HL-60 (cell line): ENCODE measurements around the gene COQ8B.

Experiments used
- DNase-seq, 2 experiments: peaks; one replicate each; pipeline ENCODE4 v3.0.0-alpha.2; 2010 to 2020; ENCODE audit warnings: low read depth in 1 of 2, low spot score in 1 of 2
- H3K27ac ChIP-seq: fragments of 250-450 bp; sonication (Bioruptor Pico); replicated peaks from 2 replicates; pipeline ENCODE4 v1.5.1; 2020; ENCODE audit warnings: mild to moderate bottlenecking, moderate library complexity
- H3K27me3 ChIP-seq: fragments of 250-450 bp; sonication (Bioruptor Pico); 2 replicates; pipeline ENCODE4 v1.5.1; 2021; ENCODE audit warnings: mild to moderate bottlenecking, moderate library complexity; ENCODE audit not compliant: insufficient read depth, poor library complexity, severe bottlenecking
- H3K4me3 ChIP-seq: replicated peaks from 2 replicates; pipeline ENCODE4 v1.5.1; 2011; ENCODE audit warnings: mild to moderate bottlenecking, control low read depth, low read length; ENCODE audit not compliant: insufficient read depth
- CTCF ChIP-seq: IDR thresholded peaks from one replicate; pipeline ENCODE4 v1.5.1; 2011; ENCODE audit warnings: low read length, control low read depth, inconsistent platforms; ENCODE audit not compliant: insufficient read depth
- GABPA ChIP-seq: IDR thresholded peaks from 2 replicates; pipeline ENCODE4 v1.6.1; 2012; ENCODE audit warnings: low read depth
- POLR2AphosphoS5 ChIP-seq: IDR thresholded peaks from 2 replicates; pipeline ENCODE4 v1.6.1; 2012; ENCODE audit warnings: low read depth
- SPI1 ChIP-seq: IDR thresholded peaks from 2 replicates; pipeline ENCODE4 v1.6.1; 2012; ENCODE audit warnings: low read depth, mild to moderate bottlenecking, borderline replicate concordance
- TF ChIP-seq, protein P1 (sequence below): IDR thresholded peaks from 2 replicates; pipeline ENCODE4 v1.6.1; 2012; ENCODE audit warnings: low read depth; ENCODE audit not compliant: insufficient replicate concordance

The COQ8B gene

GRCh38 chr19:40662925-40663694, 53.6 kb downstream of the COQ8B start:
- peak; percentile 80 to 82 for DNase-seq
- Histone ChIP-seq H3K4me3 (peak overlapping the region; percentile 68), H3K27ac (peak overlapping the region; percentile 71), H3K27me3 (no peaks in the 10 kb centered on the region)
- TF ChIP-seq GABPA: no peak
- TF ChIP-seq SPI1: no peak
- TF ChIP-seq, protein P1, sequence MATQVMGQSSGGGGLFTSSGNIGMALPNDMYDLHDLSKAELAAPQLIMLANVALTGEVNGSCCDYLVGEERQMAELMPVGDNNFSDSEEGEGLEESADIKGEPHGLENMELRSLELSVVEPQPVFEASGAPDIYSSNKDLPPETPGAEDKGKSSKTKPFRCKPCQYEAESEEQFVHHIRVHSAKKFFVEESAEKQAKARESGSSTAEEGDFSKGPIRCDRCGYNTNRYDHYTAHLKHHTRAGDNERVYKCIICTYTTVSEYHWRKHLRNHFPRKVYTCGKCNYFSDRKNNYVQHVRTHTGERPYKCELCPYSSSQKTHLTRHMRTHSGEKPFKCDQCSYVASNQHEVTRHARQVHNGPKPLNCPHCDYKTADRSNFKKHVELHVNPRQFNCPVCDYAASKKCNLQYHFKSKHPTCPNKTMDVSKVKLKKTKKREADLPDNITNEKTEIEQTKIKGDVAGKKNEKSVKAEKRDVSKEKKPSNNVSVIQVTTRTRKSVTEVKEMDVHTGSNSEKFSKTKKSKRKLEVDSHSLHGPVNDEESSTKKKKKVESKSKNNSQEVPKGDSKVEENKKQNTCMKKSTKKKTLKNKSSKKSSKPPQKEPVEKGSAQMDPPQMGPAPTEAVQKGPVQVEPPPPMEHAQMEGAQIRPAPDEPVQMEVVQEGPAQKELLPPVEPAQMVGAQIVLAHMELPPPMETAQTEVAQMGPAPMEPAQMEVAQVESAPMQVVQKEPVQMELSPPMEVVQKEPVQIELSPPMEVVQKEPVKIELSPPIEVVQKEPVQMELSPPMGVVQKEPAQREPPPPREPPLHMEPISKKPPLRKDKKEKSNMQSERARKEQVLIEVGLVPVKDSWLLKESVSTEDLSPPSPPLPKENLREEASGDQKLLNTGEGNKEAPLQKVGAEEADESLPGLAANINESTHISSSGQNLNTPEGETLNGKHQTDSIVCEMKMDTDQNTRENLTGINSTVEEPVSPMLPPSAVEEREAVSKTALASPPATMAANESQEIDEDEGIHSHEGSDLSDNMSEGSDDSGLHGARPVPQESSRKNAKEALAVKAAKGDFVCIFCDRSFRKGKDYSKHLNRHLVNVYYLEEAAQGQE: peak; percentile 27
- 0 out of 2 replicates have a peak, but pooled peaks have one; percentile 31 for TF ChIP-seq POLR2AphosphoS5
- peak; percentile 64 for TF ChIP-seq CTCF

- Histone ChIP-seq H3K4me3 (no peak overlapping the region), H3K27me3 (no peaks in the 10 kb centered on the region), H3K27ac (no peak overlapping the region)
- no peak for DNase-seq
- no peak for TF ChIP-seq SPI1
- no peak for TF ChIP-seq CTCF
- TF ChIP-seq, protein P1: no peak
- no peak for TF ChIP-seq POLR2AphosphoS5
- no peak for TF ChIP-seq GABPA
These were observed 55.1 kb downstream of the COQ8B start for GRCh38 chr19:40661616-40662015.

DNA sequence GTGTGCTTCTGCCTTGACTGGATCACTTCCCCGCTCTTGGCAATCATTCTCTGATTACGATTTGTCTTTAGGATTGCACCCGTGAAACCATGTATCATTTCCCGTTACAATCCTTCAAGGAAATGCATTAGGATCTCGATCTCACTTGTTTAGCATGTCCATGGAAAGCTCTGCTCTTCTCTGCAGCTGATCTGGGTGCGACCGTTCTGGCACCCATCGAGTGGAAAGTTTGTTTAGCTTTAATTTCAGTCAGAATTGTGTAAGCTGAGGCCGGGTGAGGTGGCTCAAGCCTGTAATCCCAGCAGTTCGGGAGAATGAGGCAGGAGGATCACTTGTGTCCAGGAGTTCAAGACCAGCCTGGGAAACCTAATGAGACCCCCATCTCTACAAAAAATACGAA, 57.1 kb downstream of the COQ8B start:
- H3K27ac ChIP-seq: no peak overlapping the region
- DNase-seq: no peak
- no peak overlapping the region for H3K4me3 ChIP-seq
- no peaks in the 10 kb centered on the region for H3K27me3 ChIP-seq
- TF ChIP-seq GABPA: no peak
- TF ChIP-seq, protein P1: no peak
- no peak for TF ChIP-seq POLR2AphosphoS5
- no peak for TF ChIP-seq SPI1
- no peak for TF ChIP-seq CTCF
